Stomach (tissue), 4 donors: Measurements from ENCODE around the gene CHDH.

Source experiments
- CTCF ChIP-seq, 7 experiments: fragments of 450-650 bp in 4 of 7; fragments of 200-600 bp in 3 of 7; sonication (generic) in 3 of 7; IDR thresholded peaks; one replicate each; pipeline ENCODE4 v1.5.1; 2016 to 2019; ENCODE audit warnings: antibody characterized with exemption in 7 of 7, control low read depth in 2 of 7, mild to moderate bottlenecking in 1 of 7
- POLR2AphosphoS5 ChIP-seq, 3 donors: sonication (generic); formaldehyde crosslinking; IDR thresholded peaks; one replicate each; pipeline ENCODE4 v1.6.1; 2016; ENCODE audit warnings: antibody characterized with exemption in 3 of 3

GRCh38 chr3:53773611-53774368 lies 72.4 kb downstream of the CHDH start:
- TF ChIP-seq POLR2AphosphoS5 (IDR thresholded peaks at IDR 0.05) (no peak), CTCF (IDR thresholded peaks at IDR 0.05) (no peak)
